GM18499 (cell line): Measurements from ENCODE around the gene MGAT4B.

ENCODE experiments used
- ATAC-seq: cut with Tn5 transposase; IDR thresholded peaks from one replicate; pipeline ENCODE4 v1.9.1; 2021; ENCODE audit warnings: moderate number of reproducible peaks; ENCODE audit not compliant: insufficient read depth, unreplicated experiment

MGAT4B gene

GRCh38 chr5:179814090-179814489, 7.4 kb upstream of the MGAT4B start:
- ATAC-seq: no peak

- no peak for ATAC-seq
Observed at GRCh38 chr5:179812997-179813607, 6.4 kb upstream of the MGAT4B start.

- ATAC-seq: no peak
Observed at GRCh38 chr5:179812135-179812825, 5.6 kb upstream of the MGAT4B start.

GRCh38 chr5:179805529-179806249, 977 bp downstream of the MGAT4B start:
- ATAC-seq: no peak

- no peak for ATAC-seq
Observed at GRCh38 chr5:179805070-179805528, 1.6 kb downstream of the MGAT4B start.

GRCh38 chr5:179804555-179804947, 2.1 kb downstream of the MGAT4B start:
- ATAC-seq: no peak

GRCh38 chr5:179803651-179804554, 2.8 kb downstream of the MGAT4B start:
- no peak for ATAC-seq

GRCh38 chr5:179802950-179803562, 3.6 kb downstream of the MGAT4B start:
- ATAC-seq: no peak

- ATAC-seq: no peak
Observed at GRCh38 chr5:179802207-179802883, 4.3 kb downstream of the MGAT4B start.

- ATAC-seq: no peak
Observed at GRCh38 chr5:179801304-179802206, 5.1 kb downstream of the MGAT4B start.

- no peak for ATAC-seq
Observed at GRCh38 chr5:179800696-179801201, 5.9 kb downstream of the MGAT4B start.

GRCh38 chr5:179800071-179800695, 6.5 kb downstream of the MGAT4B start:
- ATAC-seq: no peak

- no peak for ATAC-seq
Observed at GRCh38 chr5:179799644-179799973, 7.1 kb downstream of the MGAT4B start.

- ATAC-seq: no peak
Observed at GRCh38 chr5:179798771-179799643, 7.7 kb downstream of the MGAT4B start.

GRCh38 chr5:179798144-179798770, 8.4 kb downstream of the MGAT4B start:
- no peak for ATAC-seq

GRCh38 chr5:179797741-179798140, 8.9 kb downstream of the MGAT4B start:
- ATAC-seq: no peak
